Endothelial cell (in vitro differentiated cells): ENCODE results near the gene CAPNS1. TPM values are rescaled to one million over a fixed set of nuclear protein-coding genes. Genes with fewer than 3 reads are reported as not detected.
A peak's percentile ranks its signal among the peaks of the same experiment; 100 is the strongest.

Source experiments
- DNase-seq: peaks from one replicate; pipeline ENCODE4 v3.0.0; 2021; ENCODE audit warnings: low spot score
- H3K27ac Mint-ChIP-seq: one replicate; pipeline ENCODE4 v1.8.0; 2021; ENCODE audit warnings: mixed read lengths, inconsistent platforms; ENCODE audit not compliant: unreplicated experiment
- H3K27me3 Mint-ChIP-seq: one replicate; pipeline ENCODE4 v1.8.0; 2021; ENCODE audit warnings: mild to moderate bottlenecking, moderate library complexity, mixed read lengths, inconsistent platforms; ENCODE audit not compliant: unreplicated experiment
- H3K36me3 Mint-ChIP-seq: one replicate; pipeline ENCODE4 v1.8.0; 2021; ENCODE audit warnings: mild to moderate bottlenecking, low read depth, mixed read lengths, inconsistent platforms; ENCODE audit not compliant: unreplicated experiment
- H3K4me1 Mint-ChIP-seq: one replicate; pipeline ENCODE4 v1.8.0; 2021; ENCODE audit warnings: mild to moderate bottlenecking, mixed read lengths, inconsistent platforms; ENCODE audit not compliant: unreplicated experiment
- H3K4me3 Mint-ChIP-seq: one replicate; pipeline ENCODE4 v1.8.0; 2021; ENCODE audit warnings: mild to moderate bottlenecking, mixed read lengths, inconsistent platforms; ENCODE audit not compliant: unreplicated experiment
- H3K9me3 Mint-ChIP-seq: one replicate; pipeline ENCODE4 v1.8.0; 2021; ENCODE audit warnings: mixed read lengths, inconsistent platforms; ENCODE audit not compliant: unreplicated experiment
- CTCF ChIP-seq: fragments of 200-600 bp; sonication (generic); IDR thresholded peaks from one replicate; pipeline ENCODE4 v1.5.0; 2021; ENCODE audit warnings: antibody characterized with exemption; ENCODE audit not compliant: unreplicated experiment
- total RNA-seq: library from RNA; stranded (reverse); fragmentation: NEBNext Ultra II Directional; extraction: Animal tissue kit (Norgen Biotek cat#: 25700); gene quantifications from one replicate; pipeline ENCODE4 v1.2.1, GENCODE V29; 2021; ENCODE audit not compliant: unreplicated experiment

The CAPNS1 gene
- total RNA-seq, 1 donor from 2014 or later = 901 TPM

GRCh38 chr19:36114721-36115452 is 25.0 kb upstream of the CAPNS1 start, which contains the start of gene POLR2I:
Gene POLR2I (minus strand): TSS chr19:36114875. CDS start chr19:36114856, 19 bp downstream.
- H3K9me3 Mint-ChIP-seq = no peaks in the 10 kb centered on the region

GRCh38 chr19:36115453-36116343 is 24.2 kb upstream of the CAPNS1 start, which contains the start of gene TBCB:
Gene TBCB (plus strand): TSS chr19:36115468. CDS start chr19:36115561, 93 bp downstream.
- no peak for TF ChIP-seq CTCF
- no peaks in the 10 kb centered on the region for H3K9me3 Mint-ChIP-seq
- H3K4me1 Mint-ChIP-seq = peaks cover 24% of the 10 kb centered on the region
- peak within 1 kb of the TSS; percentile 92 for H3K27ac Mint-ChIP-seq
- H3K36me3 Mint-ChIP-seq = peaks cover 27% of the 10 kb centered on the region
- DNase-seq = peak; percentile 39
- peaks cover 28% of the 10 kb centered on the region for H3K27me3 Mint-ChIP-seq
- peak within 1 kb of the TSS; percentile 98 for H3K4me3 Mint-ChIP-seq

More at GRCh38 chr19:36114721-36115452, 25.0 kb upstream of the CAPNS1 start, which contains the start of gene POLR2I:
- Mint-ChIP-seq H3K4me3 (peak within 1 kb of the TSS; percentile 98), H3K4me1 (peaks cover 22% of the 10 kb centered on the region), H3K36me3 (peaks cover 21% of the 10 kb centered on the region), H3K27me3 (peaks cover 28% of the 10 kb centered on the region), H3K27ac (peak within 1 kb of the TSS; percentile 92)
- peak; percentile 96 for DNase-seq
- no peak for TF ChIP-seq CTCF

GRCh38 chr19:36116344-36116637 is 23.6 kb upstream of the CAPNS1 start:
- Mint-ChIP-seq H3K4me1 (peaks cover 24% of the 10 kb centered on the region), H3K27ac (no peak overlapping the region), H3K36me3 (peaks cover 31% of the 10 kb centered on the region), H3K27me3 (peaks cover 28% of the 10 kb centered on the region), H3K4me3 (peak overlapping the region; percentile 98), H3K9me3 (no peaks in the 10 kb centered on the region)
- DNase-seq = no peak
- no peak for TF ChIP-seq CTCF

DNA sequence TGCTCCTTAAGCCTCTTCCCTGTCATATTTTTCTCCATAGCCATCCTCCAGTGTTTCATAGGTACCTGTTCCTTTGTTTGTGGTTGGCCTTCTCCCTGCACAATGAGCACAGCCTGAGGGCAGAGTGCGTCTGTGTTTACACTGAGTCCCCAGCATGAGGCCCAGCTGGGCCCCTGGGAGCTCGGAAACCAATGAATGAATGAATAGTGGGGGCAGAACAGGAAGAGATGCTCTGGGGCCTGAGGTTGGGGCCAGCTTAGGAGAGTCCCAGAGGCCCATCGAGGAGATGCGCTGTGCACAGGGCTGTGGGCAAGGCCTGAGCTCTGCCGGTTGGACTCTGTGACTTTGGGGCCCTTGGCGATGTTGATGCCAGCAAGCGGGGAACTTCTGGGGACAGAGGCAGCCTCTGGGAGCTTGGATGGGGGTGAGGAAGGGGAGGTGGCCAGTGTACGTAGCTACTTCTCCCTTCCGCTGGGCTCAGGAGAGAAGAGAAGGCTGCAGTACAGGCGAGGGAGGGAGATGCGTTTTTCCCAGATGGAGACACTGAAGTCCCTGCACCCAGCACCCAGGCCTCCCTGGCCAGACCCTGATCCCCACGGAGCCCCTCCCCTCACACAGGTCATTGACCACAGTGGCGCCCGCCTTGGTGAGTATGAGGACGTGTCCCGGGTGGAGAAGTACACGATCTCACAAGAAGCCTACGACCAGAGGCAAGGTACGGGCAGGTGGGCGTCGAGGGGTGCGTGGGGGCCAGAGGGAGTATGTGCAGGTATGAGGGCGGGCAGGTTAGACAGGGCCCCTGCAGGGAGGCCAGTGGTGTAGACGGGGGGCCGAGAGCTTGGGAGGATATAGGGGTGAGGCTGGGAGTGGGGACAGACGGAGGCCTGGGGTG is 19.5 kb upstream of the CAPNS1 start:
- H3K27ac Mint-ChIP-seq = peak overlapping the region; percentile 62
- H3K27me3 Mint-ChIP-seq = peaks cover 16% of the 10 kb centered on the region
- no peak for TF ChIP-seq CTCF
- no peak overlapping the region for H3K4me3 Mint-ChIP-seq
- H3K36me3 Mint-ChIP-seq = peaks cover 35% of the 10 kb centered on the region
- H3K4me1 Mint-ChIP-seq = peaks cover 11% of the 10 kb centered on the region
- no peak for DNase-seq
- no peaks in the 10 kb centered on the region for H3K9me3 Mint-ChIP-seq
